Colonic mucosa (tissue), 4 donors: ENCODE measurements around the gene PCSK1N. TPM values are rescaled to one million over a fixed set of nuclear protein-coding genes. Genes with fewer than 3 reads are reported as not detected.

Experiments used
- DNase-seq: peaks from one replicate; pipeline ENCODE4 v3.0.0-alpha.2; 2020
- H3K27ac ChIP-seq: fragments of 200-600 bp; one replicate; pipeline ENCODE4 v1.8.0; 2021
- H3K27me3 ChIP-seq: fragments of 200-600 bp; one replicate; pipeline ENCODE4 v1.8.0; 2021
- H3K36me3 ChIP-seq: fragments of 200-600 bp; one replicate; pipeline ENCODE4 v1.8.0; 2021
- H3K4me1 ChIP-seq: fragments of 200-600 bp; one replicate; pipeline ENCODE4 v1.8.0; 2021; ENCODE audit warnings: mild to moderate bottlenecking
- H3K4me3 ChIP-seq: fragments of 200-600 bp; one replicate; pipeline ENCODE4 v1.8.0; 2021
- H3K9ac ChIP-seq, 2 donors: one replicate each; pipeline ENCODE4 v1.7.0; 2013; ENCODE audit warnings: control low read depth in 2 of 2, low read depth in 2 of 2, low read length in 2 of 2
- H3K9me3 ChIP-seq: fragments of 200-600 bp; one replicate; pipeline ENCODE4 v1.8.0; 2021
- intact Hi-C: fragments of 100-400 bp; cut with DNase I; formaldehyde crosslinking; loops from one replicate; pipeline ENCODE4 v1.14.1; 2022
- total RNA-seq, 2 donors: library from RNA; stranded (reverse); fragmentation: NEBNext Ultra II Directional in 1 of 2; extraction: Animal tissue kit (Norgen Biotek cat#: 25700) in 1 of 2; gene quantifications; one replicate each; pipeline ENCODE4 v1.2.1, GENCODE V29; 2021
- TF ChIP-seq, protein P1 (sequence below): fragments of 200-600 bp; IDR thresholded peaks from one replicate; pipeline ENCODE4 v1.8.0; 2022; ENCODE audit warnings: antibody characterized with exemption, mild to moderate bottlenecking
- donor health status: healthy.
- donor health status: DM: no; HTN: no; CAD: no.
- donor health status: DM: no; HTN: no; CAD: no.

PCSK1N gene
- total RNA-seq, 2 donors from 2014 or later: 6.0 to 10.1 TPM

DNA sequence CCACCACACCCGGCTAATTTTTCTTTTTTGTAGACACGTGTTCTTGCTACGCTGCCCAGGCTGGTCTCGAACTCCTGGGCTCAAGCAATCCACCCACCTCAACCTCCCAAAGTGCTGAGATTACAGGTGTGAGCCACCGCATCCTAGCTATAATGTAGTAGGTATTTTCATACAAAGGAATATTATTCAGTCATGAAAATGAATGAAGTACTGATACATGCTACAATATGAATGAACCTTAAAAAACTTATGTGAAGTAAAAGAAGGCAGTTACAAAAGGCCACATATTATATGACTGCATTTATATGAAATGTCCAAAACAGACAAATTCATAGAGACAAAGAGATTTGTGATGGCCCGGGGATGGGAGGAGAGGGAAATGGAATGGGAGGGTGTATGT, 53.7 kb downstream of the PCSK1N start:
- TF ChIP-seq, protein P1, sequence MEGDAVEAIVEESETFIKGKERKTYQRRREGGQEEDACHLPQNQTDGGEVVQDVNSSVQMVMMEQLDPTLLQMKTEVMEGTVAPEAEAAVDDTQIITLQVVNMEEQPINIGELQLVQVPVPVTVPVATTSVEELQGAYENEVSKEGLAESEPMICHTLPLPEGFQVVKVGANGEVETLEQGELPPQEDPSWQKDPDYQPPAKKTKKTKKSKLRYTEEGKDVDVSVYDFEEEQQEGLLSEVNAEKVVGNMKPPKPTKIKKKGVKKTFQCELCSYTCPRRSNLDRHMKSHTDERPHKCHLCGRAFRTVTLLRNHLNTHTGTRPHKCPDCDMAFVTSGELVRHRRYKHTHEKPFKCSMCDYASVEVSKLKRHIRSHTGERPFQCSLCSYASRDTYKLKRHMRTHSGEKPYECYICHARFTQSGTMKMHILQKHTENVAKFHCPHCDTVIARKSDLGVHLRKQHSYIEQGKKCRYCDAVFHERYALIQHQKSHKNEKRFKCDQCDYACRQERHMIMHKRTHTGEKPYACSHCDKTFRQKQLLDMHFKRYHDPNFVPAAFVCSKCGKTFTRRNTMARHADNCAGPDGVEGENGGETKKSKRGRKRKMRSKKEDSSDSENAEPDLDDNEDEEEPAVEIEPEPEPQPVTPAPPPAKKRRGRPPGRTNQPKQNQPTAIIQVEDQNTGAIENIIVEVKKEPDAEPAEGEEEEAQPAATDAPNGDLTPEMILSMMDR: no peak
- intact Hi-C loops: no loop called here

More for the DNA sequence above, 53.7 kb downstream of the PCSK1N start:
- no peak overlapping the region for H3K4me3 ChIP-seq
- no peaks in the 10 kb centered on the region for H3K4me1 ChIP-seq
- H3K9ac ChIP-seq: no peak overlapping the region
- H3K27ac ChIP-seq: no peak overlapping the region
- DNase-seq: no peak
- H3K9me3 ChIP-seq: no peaks in the 10 kb centered on the region
- no peaks in the 10 kb centered on the region for H3K36me3 ChIP-seq
- no peaks in the 10 kb centered on the region for H3K27me3 ChIP-seq

Other genes starting within 250 kb of the PCSK1N start
- 100 to 1,000 TPM in 1 of 2 donors, 10 to 100 TPM in 1; 90.4 to 121 TPM for gene WDR13, start 238.1 kb downstream of the PCSK1N start, total RNA-seq
- 1 to 10 TPM; 3.0 to 4.9 TPM for gene WAS, start 151.8 kb downstream of the PCSK1N start, total RNA-seq
- 10 to 100 TPM in 1 of 2 donors, 1 to 10 TPM in 1; 4.8 to 16.8 TPM for gene SUV39H1, start 138.9 kb downstream of the PCSK1N start, total RNA-seq
- 1 to 10 TPM; 4.0 to 9.0 TPM for gene GLOD5, start 73.9 kb downstream of the PCSK1N start, total RNA-seq
- gene GATA1, start 49.0 kb downstream of the PCSK1N start, total RNA-seq: under 1 TPM in 1 of 2 donors, not detected in 1; 0.77 TPM
- 10 to 100 TPM; 66.2 to 71.5 TPM for gene HDAC6, start 33.5 kb downstream of the PCSK1N start, total RNA-seq
- under 1 TPM in 1 of 2 donors, not detected in 1; 0.32 TPM for gene ERAS, start 9.1 kb downstream of the PCSK1N start, total RNA-seq
- gene TIMM17B, start 62.2 kb upstream of the PCSK1N start, total RNA-seq: 10 to 100 TPM; 48.8 to 91.0 TPM
- gene PQBP1, start 62.3 kb upstream of the PCSK1N start, total RNA-seq: 10 to 100 TPM; 68.1 to 76.3 TPM
- gene SLC35A2, start 76.0 kb upstream of the PCSK1N start, total RNA-seq: 10 to 100 TPM; 57.8 to 83.1 TPM
- 10 to 100 TPM; 14.3 to 18.8 TPM for gene PIM2, start 83.4 kb upstream of the PCSK1N start, total RNA-seq
- gene OTUD5, start 122.0 kb upstream of the PCSK1N start, total RNA-seq: 10 to 100 TPM; 40.2 to 40.9 TPM
- 1 to 10 TPM in 1 of 2 donors, under 1 TPM in 1; 0.90 to 1.0 TPM for gene KCND1, start 136.2 kb upstream of the PCSK1N start, total RNA-seq
- 10 to 100 TPM; 32.0 to 36.9 TPM for gene GRIPAP1, start 166.7 kb upstream of the PCSK1N start, total RNA-seq
- gene TFE3, start 207.7 kb upstream of the PCSK1N start, total RNA-seq: 10 to 100 TPM; 22.4 to 28.5 TPM
- gene CCDC120, start 223.4 kb upstream of the PCSK1N start, total RNA-seq: 10 to 100 TPM; 11.3 to 11.8 TPM
- 1 to 10 TPM; 7.0 to 9.9 TPM for gene PRAF2, start 238.4 kb upstream of the PCSK1N start, total RNA-seq
- 10 to 100 TPM; 40.6 to 46.9 TPM for gene WDR45, start 244.3 kb upstream of the PCSK1N start, total RNA-seq